A549 (cell line): Measurements from ENCODE around the gene DPYSL4.

ENCODE experiments used
- CEBPB ChIP-seq, 2 experiments: fragments of >200 bp in 1 of 2; sonication (Bioruptor Twin) in 1 of 2; formaldehyde crosslinking in 1 of 2; IDR thresholded peaks; 2 replicates each; pipeline ENCODE4 v1.6.1; 2012 to 2016
- CTCF ChIP-seq: fragments of >200 bp; sonication (Bioruptor Twin); formaldehyde crosslinking; IDR thresholded peaks from 3 replicates; pipeline ENCODE4 v1.5.1; 2016
- ELK1 ChIP-seq: fragments of 150-350 bp; IDR thresholded peaks from 2 replicates; pipeline ENCODE4 v1.6.1; 2014; ENCODE audit warnings: low read depth, mild to moderate bottlenecking, low read length
- HDAC2 ChIP-seq: fragments of 200-600 bp; sonication (generic); IDR thresholded peaks from 2 replicates; pipeline ENCODE4 v1.6.1; 2016
- MYC ChIP-seq: IDR thresholded peaks from 2 replicates; pipeline ENCODE4 v1.6.1; 2012; ENCODE audit warnings: mild to moderate bottlenecking, inconsistent platforms, low read length, improper control_type of control experiment, borderline replicate concordance
- POLR2A ChIP-seq: IDR thresholded peaks from 2 replicates; pipeline ENCODE4 v1.6.1; 2012; ENCODE audit warnings: mild to moderate bottlenecking, low read length
- RAD21 ChIP-seq, 2 experiments: fragments of >200 bp in 1 of 2; sonication (Bioruptor Twin) in 1 of 2; formaldehyde crosslinking in 1 of 2; IDR thresholded peaks in 1 of 2; conservative IDR thresholded peaks in 1 of 2; 2 replicates in 1 of 2; 3 replicates in 1 of 2; pipeline ENCODE4 v1.6.1; 2012 to 2018; ENCODE audit warnings: inconsistent platforms in 1 of 2
- USF2 ChIP-seq: fragments of 450-650 bp; IDR thresholded peaks from 2 replicates; pipeline ENCODE4 v1.6.1; 2014; ENCODE audit warnings: antibody characterized with exemption
- ZFP36 ChIP-seq: fragments of 450-650 bp; IDR thresholded peaks from 2 replicates; pipeline ENCODE4 v1.6.1; 2014; ENCODE audit warnings: borderline replicate concordance; ENCODE audit not compliant: partially characterized antibody
- TF ChIP-seq, protein P1 (sequence below): IDR thresholded peaks from 2 replicates; pipeline ENCODE4 v1.6.1; 2012; ENCODE audit warnings: low read depth, borderline replicate concordance

DNA sequence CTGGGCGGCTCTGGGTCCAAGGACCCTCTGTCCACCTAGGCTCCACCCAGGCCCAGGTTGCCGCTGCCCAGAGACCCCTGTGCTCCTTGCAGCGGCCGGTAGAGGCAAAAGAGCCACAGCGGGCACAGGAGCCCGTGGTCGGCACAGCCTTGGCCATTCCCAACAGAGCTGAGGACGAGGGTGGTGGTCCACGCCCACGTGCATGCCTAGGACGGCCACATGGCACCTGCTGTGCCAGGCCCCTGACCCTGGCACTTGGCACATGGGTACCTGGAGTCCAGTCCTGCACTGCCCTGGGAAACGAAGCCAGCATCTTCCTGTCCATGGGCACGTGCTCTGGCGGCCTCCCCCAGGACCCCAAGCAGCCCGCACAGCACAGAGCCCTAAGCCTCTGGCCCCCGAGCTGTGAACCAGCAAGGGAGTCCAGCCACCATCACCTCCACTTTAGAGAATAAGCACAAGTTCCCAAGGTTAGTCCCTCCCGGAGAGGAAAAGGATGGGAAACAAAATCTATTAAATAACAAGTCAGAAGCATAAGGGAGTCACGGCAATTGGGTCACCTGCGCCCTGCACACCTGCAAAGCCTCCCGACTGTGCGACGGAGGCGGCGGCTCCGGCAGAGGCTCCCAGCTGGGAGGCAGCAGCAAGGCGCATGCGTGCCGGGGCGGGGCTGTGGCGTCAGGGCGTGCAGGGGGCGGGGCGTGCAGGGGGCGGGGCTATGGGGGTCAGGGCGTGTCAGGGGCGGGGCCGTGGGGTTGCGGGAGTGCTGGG, 61.9 kb downstream of the DPYSL4 start:
- TF ChIP-seq ZFP36: no peak
- TF ChIP-seq CTCF: no peak
- no peak for TF ChIP-seq MYC
- TF ChIP-seq POLR2A: peak; percentile 76
- TF ChIP-seq CEBPB (IDR thresholded peaks at IDR 0.05): no peak
- no peak for TF ChIP-seq RAD21 (conservative IDR thresholded peaks at IDR 0.05 in 1 of 2, IDR thresholded peaks at IDR 0.05 in 1 of 2)
- TF ChIP-seq HDAC2: no peak
- no peak for TF ChIP-seq USF2
- no peak for TF ChIP-seq ELK1
- TF ChIP-seq, protein P1, sequence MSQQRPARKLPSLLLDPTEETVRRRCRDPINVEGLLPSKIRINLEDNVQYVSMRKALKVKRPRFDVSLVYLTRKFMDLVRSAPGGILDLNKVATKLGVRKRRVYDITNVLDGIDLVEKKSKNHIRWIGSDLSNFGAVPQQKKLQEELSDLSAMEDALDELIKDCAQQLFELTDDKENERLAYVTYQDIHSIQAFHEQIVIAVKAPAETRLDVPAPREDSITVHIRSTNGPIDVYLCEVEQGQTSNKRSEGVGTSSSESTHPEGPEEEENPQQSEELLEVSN: no peak
